Measurements from ENCODE around the gene LRRC4. TPM values are rescaled to one million over a fixed set of nuclear protein-coding genes. Genes with fewer than 3 reads are reported as not detected.

LRRC4 gene
- total RNA-seq, 4 donors from 2014 or later = 0.08 to 0.74 (median 0.32) TPM; not detected in 1

- no peak for DNase-seq (ENCODE audit: low spot score in 2 of 2)
- intact Hi-C loops (cut with DNase I; ENCODE audit: low total_unique reads) = no loop called here
- no peak overlapping the region for H3K4me3 ChIP-seq (ENCODE audit: low read depth, poor library complexity, severe bottlenecking)
- TF ChIP-seq, protein P1, sequence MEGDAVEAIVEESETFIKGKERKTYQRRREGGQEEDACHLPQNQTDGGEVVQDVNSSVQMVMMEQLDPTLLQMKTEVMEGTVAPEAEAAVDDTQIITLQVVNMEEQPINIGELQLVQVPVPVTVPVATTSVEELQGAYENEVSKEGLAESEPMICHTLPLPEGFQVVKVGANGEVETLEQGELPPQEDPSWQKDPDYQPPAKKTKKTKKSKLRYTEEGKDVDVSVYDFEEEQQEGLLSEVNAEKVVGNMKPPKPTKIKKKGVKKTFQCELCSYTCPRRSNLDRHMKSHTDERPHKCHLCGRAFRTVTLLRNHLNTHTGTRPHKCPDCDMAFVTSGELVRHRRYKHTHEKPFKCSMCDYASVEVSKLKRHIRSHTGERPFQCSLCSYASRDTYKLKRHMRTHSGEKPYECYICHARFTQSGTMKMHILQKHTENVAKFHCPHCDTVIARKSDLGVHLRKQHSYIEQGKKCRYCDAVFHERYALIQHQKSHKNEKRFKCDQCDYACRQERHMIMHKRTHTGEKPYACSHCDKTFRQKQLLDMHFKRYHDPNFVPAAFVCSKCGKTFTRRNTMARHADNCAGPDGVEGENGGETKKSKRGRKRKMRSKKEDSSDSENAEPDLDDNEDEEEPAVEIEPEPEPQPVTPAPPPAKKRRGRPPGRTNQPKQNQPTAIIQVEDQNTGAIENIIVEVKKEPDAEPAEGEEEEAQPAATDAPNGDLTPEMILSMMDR (IDR thresholded peaks at IDR 0.05) = no peak
- TF ChIP-seq POLR2A (IDR thresholded peaks at IDR 0.05) = no peak
Measured at GRCh38 chr7:127979728-127980126, 51.5 kb downstream of the LRRC4 start.

DNA sequence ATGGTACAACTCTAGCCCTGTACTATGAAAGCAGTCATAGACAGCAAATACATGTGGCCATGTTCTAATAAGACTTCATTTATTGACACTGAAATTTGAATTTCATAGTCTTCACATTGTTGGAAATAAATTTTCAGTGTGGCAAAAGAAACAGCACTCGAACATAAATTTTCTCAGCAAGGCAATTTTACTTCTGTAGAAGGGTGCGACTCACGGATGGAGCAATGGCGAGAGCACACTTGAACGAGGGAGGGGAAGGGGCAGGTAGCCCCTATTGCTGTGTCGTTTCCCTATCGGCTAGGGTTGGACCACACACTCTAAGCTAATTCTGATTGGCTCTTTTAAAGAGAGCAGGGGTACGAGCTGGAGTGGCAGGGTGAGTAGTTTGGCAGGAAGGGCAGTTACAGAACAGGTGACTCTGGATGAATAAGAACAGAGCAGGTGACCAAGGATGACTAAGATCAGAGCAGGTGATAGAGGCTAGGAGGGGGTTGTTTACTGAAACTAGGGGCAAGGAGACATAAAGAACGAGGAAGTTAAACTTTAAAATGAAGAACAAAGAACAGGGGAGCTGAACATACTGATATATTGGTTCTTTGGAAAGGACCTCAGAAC is 52.0 kb downstream of the LRRC4 start:
- intact Hi-C loops (cut with DNase I; ENCODE audit: low total_unique reads) = no loop called here
- WGBS, 2 donors = 96 to 97% methylated on average over 9 of the region's 9 CpGs
- TF ChIP-seq, protein P1 (IDR thresholded peaks at IDR 0.05) = no peak
- H3K4me3 ChIP-seq (ENCODE audit: low read depth, poor library complexity, severe bottlenecking) = no peak overlapping the region
- no peak for DNase-seq (ENCODE audit: low spot score in 2 of 2)

GRCh38 chr7:127978421-127978820 is 52.8 kb downstream of the LRRC4 start:
- TF ChIP-seq, protein P1 (IDR thresholded peaks at IDR 0.05) = no peak
- no peak for TF ChIP-seq POLR2A (IDR thresholded peaks at IDR 0.05)
- intact Hi-C loops (cut with DNase I; ENCODE audit: low total_unique reads) = no loop called here
- WGBS, 2 donors = 96 to 98% methylated on average over 4 of the region's 4 CpGs
- DNase-seq (ENCODE audit: low spot score in 2 of 2) = no peak
- no peak overlapping the region for H3K4me3 ChIP-seq (ENCODE audit: low read depth, poor library complexity, severe bottlenecking)

Other genes with a start within 250 kb of the LRRC4 start
- 10 to 100 TPM in 1 of 4 donors, 1 to 10 TPM in 2, under 1 TPM in 1; 0.54 to 10.2 (median 4.2) TPM for gene LEP, start 209.8 kb upstream of the LRRC4 start, total RNA-seq

Data from lower leg skin (tissue), 4 donors.